ENCODE results near the gene APOC1.
A peak's percentile ranks its signal among the peaks of the same experiment; 100 is the strongest.
"Not testable (repeated sequence)": the region's sequence is repeated elsewhere in the genome, so short reads cannot be mapped to it uniquely, and the experiment has no call there.

The APOC1 gene

GRCh38 chr19:44914433-44915206 lies at the start of gene APOC1:
Gene APOC1 (plus strand): TSS chr19:44914608. CDS start chr19:44914892, 284 bp downstream.
- DNase-seq: peak; percentile 82

GRCh38 chr19:44865196-44865767 lies 49.1 kb upstream of the APOC1 start:
- DNase-seq: no peak

- DNase-seq: no peak
Observed at GRCh38 chr19:44866664-44867063, 47.7 kb upstream of the APOC1 start.

GRCh38 chr19:44867578-44867977 lies 46.8 kb upstream of the APOC1 start:
- DNase-seq: no peak

- no peak for DNase-seq
Observed at GRCh38 chr19:44869733-44870470, 44.5 kb upstream of the APOC1 start.

- DNase-seq: no peak
Observed at GRCh38 chr19:44871809-44872208, 42.6 kb upstream of the APOC1 start.

- DNase-seq: no peak
Observed at GRCh38 chr19:44872661-44873060, 41.7 kb upstream of the APOC1 start.

GRCh38 chr19:44874317-44874716 lies 40.1 kb upstream of the APOC1 start:
- DNase-seq: no peak

- no peak for DNase-seq
Observed at GRCh38 chr19:44875666-44876451, 38.5 kb upstream of the APOC1 start.

- DNase-seq: peak; percentile 3
Observed at GRCh38 chr19:44876930-44877535, 37.4 kb upstream of the APOC1 start.

- no peak for DNase-seq
Observed at GRCh38 chr19:44878120-44878865, 36.1 kb upstream of the APOC1 start.

GRCh38 chr19:44879309-44880065 lies 34.9 kb upstream of the APOC1 start:
- DNase-seq: no peak

- no peak for DNase-seq
Observed at GRCh38 chr19:44882063-44882462, 32.3 kb upstream of the APOC1 start.

- not testable (repeated sequence) for DNase-seq
Observed at GRCh38 chr19:44882619-44883397, 31.6 kb upstream of the APOC1 start.

- no peak for DNase-seq
Observed at GRCh38 chr19:44883922-44884321, 30.5 kb upstream of the APOC1 start.

- no peak for DNase-seq
Observed at GRCh38 chr19:44884566-44884965, 29.8 kb upstream of the APOC1 start.

GRCh38 chr19:44886141-44886540 lies 28.3 kb upstream of the APOC1 start:
- no peak for DNase-seq

GRCh38 chr19:44887648-44888047 lies 26.8 kb upstream of the APOC1 start:
- no peak for DNase-seq

- not testable (repeated sequence) for DNase-seq
Observed at GRCh38 chr19:44888335-44888734, 26.1 kb upstream of the APOC1 start.

GRCh38 chr19:44889830-44890365 lies 24.5 kb upstream of the APOC1 start:
- DNase-seq: no peak

Measured in CD4-positive, alpha-beta T cell treated with Interleukin-17A for 1 hour (primary cell).